ENCODE measurements around the gene MT4. TPM values are rescaled to one million over a fixed set of nuclear protein-coding genes. Genes with fewer than 3 reads are reported as not detected.

MT4 gene
- polyA plus RNA-seq, 1 experiment = not detected

DNA sequence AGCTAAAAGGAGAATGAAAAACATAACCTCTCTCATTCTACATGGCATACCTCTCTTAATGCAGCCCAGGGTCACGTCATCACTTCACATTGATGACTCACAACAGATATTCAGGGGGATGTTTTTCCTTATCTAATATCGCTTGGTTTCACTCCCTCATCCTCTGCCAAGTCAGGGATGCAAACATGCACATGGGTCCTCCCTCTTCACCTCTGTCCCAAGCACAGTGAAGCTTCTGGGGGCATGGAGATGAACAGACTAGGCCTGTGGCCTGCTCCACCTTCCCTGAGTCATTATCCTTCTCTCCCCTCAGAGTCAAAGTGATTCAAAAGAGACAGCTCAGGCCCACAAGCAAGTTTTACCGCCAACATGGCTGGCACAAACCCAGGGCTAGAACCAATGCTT is 41.2 kb downstream of the MT4 start:
- no peak for DNase-seq (ENCODE audit: low read depth, low spot score)
- CTCF ChIA-PET = interaction anchor here (0.8 to 4.0 kb wide), 2 partner anchors 29 to 96 kb away, joined by 4 to 37 read pairs; no protein-coding TSS in a partner anchor

DNA sequence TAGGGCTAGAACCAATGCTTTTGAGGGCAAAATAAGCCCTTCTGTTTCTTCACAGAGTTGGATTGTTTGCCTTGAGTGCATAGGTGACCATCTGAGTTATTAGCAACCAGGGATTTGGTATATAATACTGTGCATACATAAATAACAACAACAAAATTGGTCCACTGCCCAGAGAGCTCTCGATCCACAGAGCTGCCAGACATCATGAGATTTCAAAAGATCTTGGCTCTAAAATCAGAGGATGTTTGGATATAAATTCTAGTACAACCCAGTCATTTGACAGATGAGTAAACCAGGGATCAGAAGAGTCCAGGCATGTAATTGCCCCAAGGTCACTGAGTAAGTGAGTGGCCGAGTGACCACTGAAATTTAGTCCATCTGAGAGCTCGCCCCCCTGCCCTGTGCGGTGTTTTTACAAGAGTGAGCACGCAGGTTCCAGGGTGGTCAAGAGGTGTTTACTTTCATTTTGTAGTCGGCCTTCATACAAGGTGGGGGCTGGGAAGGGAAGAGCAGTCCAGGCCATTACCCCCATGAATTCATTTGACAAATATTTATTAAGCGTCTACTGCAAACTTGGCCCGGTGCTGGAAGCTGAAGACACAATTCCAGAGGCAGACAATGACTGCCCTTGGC is 41.7 kb downstream of the MT4 start:
- ChIA-PET CTCF (interaction anchor here (0.9 to 4.0 kb wide), 3 partner anchors 30 to 96 kb away, joined by 3 to 37 read pairs (median 3); no protein-coding TSS in a partner anchor), POLR2A (interaction anchor here (0.6 to 8.7 kb wide), 7 partner anchors 10 to 155 kb away, joined by 3 to 201 read pairs (median 5); partner anchors contain the start of genes MT1E, NUDT21 and OGFOD1)
- H3K4me3 ChIP-seq (ENCODE audit: low read depth, low read length) = peak overlapping the region; percentile 48
- H3K27ac ChIP-seq (ENCODE audit: low read depth, low read length) = peak overlapping the region; percentile 99
- no peak for DNase-seq (ENCODE audit: low read depth, low spot score)
- no peaks in the 10 kb centered on the region for H3K27me3 ChIP-seq (ENCODE audit: control insufficient read depth, insufficient read depth, low read length)
- no peaks in the 10 kb centered on the region; the same call in 1 of the 2 replicates for H3K9me3 ChIP-seq (ENCODE audit: control insufficient read depth, insufficient read depth, low read length)
- TF ChIP-seq, protein P1, sequence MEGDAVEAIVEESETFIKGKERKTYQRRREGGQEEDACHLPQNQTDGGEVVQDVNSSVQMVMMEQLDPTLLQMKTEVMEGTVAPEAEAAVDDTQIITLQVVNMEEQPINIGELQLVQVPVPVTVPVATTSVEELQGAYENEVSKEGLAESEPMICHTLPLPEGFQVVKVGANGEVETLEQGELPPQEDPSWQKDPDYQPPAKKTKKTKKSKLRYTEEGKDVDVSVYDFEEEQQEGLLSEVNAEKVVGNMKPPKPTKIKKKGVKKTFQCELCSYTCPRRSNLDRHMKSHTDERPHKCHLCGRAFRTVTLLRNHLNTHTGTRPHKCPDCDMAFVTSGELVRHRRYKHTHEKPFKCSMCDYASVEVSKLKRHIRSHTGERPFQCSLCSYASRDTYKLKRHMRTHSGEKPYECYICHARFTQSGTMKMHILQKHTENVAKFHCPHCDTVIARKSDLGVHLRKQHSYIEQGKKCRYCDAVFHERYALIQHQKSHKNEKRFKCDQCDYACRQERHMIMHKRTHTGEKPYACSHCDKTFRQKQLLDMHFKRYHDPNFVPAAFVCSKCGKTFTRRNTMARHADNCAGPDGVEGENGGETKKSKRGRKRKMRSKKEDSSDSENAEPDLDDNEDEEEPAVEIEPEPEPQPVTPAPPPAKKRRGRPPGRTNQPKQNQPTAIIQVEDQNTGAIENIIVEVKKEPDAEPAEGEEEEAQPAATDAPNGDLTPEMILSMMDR (IDR thresholded peaks at IDR 0.05; ENCODE audit: low read depth, low read length) = no peak

More for the DNA sequence above, 41.2 kb downstream of the MT4 start:
- H3K27me3 ChIP-seq (ENCODE audit: control insufficient read depth, insufficient read depth, low read length) = no peaks in the 10 kb centered on the region
- POLR2A ChIA-PET = interaction anchor here (1.1 to 8.7 kb wide), 3 partner anchors 19 to 155 kb away, joined by 4 to 201 read pairs (median 5); partner anchors contain the start of genes MT1E, NUDT21 and OGFOD1
- H3K9me3 ChIP-seq (ENCODE audit: control insufficient read depth, insufficient read depth, low read length) = no peaks in the 10 kb centered on the region; the same call in 1 of the 2 replicates
- H3K27ac ChIP-seq (ENCODE audit: low read depth, low read length) = peak overlapping the region; percentile 99
- TF ChIP-seq, protein P1 (IDR thresholded peaks at IDR 0.05; ENCODE audit: low read depth, low read length) = no peak
- H3K4me3 ChIP-seq (ENCODE audit: low read depth, low read length) = no peak overlapping the region

DNA sequence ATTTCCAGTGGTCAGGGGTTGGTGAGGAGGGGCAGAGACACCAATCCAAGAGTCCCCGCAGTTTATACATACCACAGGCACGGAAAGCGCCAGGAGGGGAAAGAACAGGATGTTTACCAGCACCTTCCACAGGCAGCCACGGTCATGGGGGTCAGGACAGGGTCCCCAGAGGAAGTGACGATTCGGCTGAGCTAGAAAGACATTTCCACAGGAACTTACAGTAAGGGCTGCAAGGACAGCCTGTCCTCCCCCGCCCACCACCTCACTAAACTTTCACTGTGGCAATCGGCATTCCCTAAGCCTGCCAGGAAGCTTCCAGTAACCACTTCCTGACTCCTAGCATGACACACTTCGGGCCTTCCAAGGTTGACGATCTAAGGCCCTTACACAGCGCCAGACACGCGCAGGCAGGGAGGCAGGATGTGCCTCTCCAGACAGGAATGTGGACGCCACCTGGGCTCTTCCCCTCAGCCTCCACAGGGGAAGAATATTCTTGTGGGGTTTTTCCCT is 42.3 kb downstream of the MT4 start:
- Histone ChIP-seq H3K27ac (ENCODE audit: low read depth, low read length) (peak overlapping the region; percentile 99), H3K9me3 (ENCODE audit: control insufficient read depth, insufficient read depth, low read length) (no peaks in the 10 kb centered on the region; the same call in 1 of the 2 replicates), H3K27me3 (ENCODE audit: control insufficient read depth, insufficient read depth, low read length) (no peaks in the 10 kb centered on the region), H3K4me3 (ENCODE audit: low read depth, low read length) (peak overlapping the region; percentile 48)
- DNase-seq (ENCODE audit: low read depth, low spot score) = peak; percentile 93
- TF ChIP-seq, protein P1 (IDR thresholded peaks at IDR 0.05; ENCODE audit: low read depth, low read length) = no peak
- ChIA-PET POLR2A (interaction anchor here (0.6 to 8.7 kb wide), 7 partner anchors 11 to 156 kb away, joined by 3 to 201 read pairs (median 5); partner anchors contain the start of genes MT1E, NUDT21 and OGFOD1), CTCF (interaction anchor here (0.9 to 1.0 kb wide), 2 partner anchors 31 to 95 kb away, joined by 3 read pairs; no protein-coding TSS in a partner anchor)

DNA sequence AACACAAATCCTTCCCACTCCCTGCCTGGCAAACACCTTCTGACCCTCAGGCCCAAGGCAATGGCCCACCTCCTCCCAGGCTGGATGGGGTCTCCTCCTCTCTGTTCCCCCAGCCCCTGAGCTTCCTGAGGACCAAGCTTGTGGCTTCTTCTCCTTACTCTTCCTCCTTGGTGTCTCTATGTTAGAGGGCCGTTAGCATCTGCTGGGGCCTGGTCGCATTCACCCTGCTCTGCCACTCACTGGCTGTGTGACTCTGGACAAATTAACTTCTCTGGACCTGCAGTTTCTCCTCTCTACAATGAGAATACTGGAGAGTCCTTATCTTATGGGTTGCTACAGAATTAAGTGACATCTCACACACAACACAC is 42.8 kb downstream of the MT4 start:
- DNase-seq (ENCODE audit: low read depth, low spot score) = no peak
- no peaks in the 10 kb centered on the region; the same call in 1 of the 2 replicates for H3K9me3 ChIP-seq (ENCODE audit: control insufficient read depth, insufficient read depth, low read length)
- H3K4me3 ChIP-seq (ENCODE audit: low read depth, low read length) = peak overlapping the region; percentile 52
- H3K27me3 ChIP-seq (ENCODE audit: control insufficient read depth, insufficient read depth, low read length) = no peaks in the 10 kb centered on the region
- peak overlapping the region; percentile 99 for H3K27ac ChIP-seq (ENCODE audit: low read depth, low read length)
- TF ChIP-seq, protein P1 (IDR thresholded peaks at IDR 0.05; ENCODE audit: low read depth, low read length) = no peak
- CTCF ChIA-PET = interaction anchor here (0.9 to 1.1 kb wide), 3 partner anchors 17 to 94 kb away, joined by 3 to 4 read pairs (median 3); partner anchors contain the start of gene MT1E
- POLR2A ChIA-PET = interaction anchor here (1.0 to 8.7 kb wide), 4 partner anchors 18 to 156 kb away, joined by 3 to 201 read pairs (median 5); partner anchors contain the start of genes MT1E, NUDT21 and OGFOD1
